GM12801 (cell line): ENCODE data around the gene IL17RC.

Experiments used
- TF ChIP-seq, protein P1 (sequence below): IDR thresholded peaks from one replicate; pipeline ENCODE4 v1.5.1; 2011; ENCODE audit warnings: control low read depth; ENCODE audit not compliant: insufficient read length; ENCODE audit errors: extremely low read depth

The IL17RC gene

GRCh38 chr3:9932843-9933560 is 16.1 kb downstream of the IL17RC start:
- TF ChIP-seq, protein P1, sequence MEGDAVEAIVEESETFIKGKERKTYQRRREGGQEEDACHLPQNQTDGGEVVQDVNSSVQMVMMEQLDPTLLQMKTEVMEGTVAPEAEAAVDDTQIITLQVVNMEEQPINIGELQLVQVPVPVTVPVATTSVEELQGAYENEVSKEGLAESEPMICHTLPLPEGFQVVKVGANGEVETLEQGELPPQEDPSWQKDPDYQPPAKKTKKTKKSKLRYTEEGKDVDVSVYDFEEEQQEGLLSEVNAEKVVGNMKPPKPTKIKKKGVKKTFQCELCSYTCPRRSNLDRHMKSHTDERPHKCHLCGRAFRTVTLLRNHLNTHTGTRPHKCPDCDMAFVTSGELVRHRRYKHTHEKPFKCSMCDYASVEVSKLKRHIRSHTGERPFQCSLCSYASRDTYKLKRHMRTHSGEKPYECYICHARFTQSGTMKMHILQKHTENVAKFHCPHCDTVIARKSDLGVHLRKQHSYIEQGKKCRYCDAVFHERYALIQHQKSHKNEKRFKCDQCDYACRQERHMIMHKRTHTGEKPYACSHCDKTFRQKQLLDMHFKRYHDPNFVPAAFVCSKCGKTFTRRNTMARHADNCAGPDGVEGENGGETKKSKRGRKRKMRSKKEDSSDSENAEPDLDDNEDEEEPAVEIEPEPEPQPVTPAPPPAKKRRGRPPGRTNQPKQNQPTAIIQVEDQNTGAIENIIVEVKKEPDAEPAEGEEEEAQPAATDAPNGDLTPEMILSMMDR = no peak

DNA sequence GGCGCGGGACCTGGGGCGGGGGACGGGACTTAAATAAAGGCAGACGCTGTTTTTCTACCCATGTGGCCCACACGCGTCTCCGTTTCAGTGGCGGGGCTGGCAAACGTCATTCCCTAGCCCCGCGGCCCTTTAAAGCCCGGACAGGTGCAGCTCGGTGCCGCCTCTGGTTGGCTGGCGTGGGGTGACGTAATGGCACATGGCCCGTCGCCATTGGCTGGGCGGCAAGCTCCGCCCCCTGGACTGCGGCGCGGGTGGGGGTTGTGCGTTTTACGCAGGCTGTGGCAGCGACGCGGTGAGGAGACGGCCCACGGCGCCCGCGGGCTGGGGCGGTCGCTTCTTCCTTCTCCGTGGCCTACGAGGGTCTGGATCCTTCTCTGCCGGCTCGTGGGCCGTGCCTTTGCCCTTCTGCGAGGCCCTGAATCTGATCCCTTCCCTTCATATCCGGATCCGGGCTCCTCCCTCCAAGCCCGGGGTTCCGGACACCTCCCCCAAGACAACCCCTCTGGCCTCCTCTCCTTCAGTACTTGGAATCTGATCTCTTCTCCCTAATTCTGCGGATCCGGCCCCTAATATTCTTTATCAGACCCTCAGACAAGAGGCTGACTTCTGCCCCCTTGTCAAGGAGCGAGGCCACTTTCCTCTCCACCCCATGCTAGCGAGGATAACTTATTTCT is 16.8 kb downstream of the IL17RC start, which contains the start of gene CRELD1:
Gene CRELD1, plus strand, starts transcription at position 274 of the 674 bp plus-strand sequence. CDS start 605 bp downstream, outside the sequence.
- TF ChIP-seq, protein P1 = no peak

- TF ChIP-seq, protein P1 = no peak
These were observed 17.3 kb downstream of the IL17RC start for GRCh38 chr3:9934235-9934621.

GRCh38 chr3:9934993-9935392 is 18.1 kb downstream of the IL17RC start:
- TF ChIP-seq, protein P1 = no peak

GRCh38 chr3:9935966-9936510 is 19.1 kb downstream of the IL17RC start:
- TF ChIP-seq, protein P1 = no peak

DNA sequence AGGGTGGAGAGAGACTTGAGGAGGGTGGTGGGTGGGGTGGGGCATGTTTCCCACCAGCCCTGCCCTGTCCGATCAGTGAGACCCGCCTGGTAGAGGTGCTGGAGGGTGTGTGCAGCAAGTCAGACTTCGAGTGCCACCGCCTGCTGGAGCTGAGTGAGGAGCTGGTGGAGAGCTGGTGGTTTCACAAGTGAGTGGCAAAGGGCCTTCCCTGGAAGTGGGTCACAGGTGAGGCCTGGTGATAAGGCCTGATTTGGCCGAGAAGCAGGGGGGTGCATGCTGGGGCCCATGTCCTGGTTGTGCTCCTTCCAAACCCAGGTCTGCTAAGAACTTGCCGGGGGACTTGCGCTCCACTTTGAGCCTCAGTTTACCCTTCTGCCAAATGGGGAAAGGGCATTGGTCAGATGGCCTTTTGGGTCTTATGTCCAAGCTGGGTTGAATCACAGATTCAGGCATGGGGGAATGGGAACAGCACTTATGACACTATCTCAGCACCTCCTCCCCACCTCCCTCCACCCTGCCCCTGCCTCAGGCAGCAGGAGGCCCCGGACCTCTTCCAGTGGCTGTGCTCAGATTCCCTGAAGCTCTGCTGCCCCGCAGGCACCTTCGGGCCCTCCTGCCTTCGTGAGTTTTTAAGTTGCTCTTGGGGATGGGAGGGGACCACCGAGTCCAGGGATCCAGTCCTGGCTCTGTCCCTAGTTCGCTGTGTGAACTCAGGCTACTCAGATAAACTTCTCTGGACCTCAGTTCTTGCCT is 20.8 kb downstream of the IL17RC start:
- TF ChIP-seq, protein P1 = no peak

DNA sequence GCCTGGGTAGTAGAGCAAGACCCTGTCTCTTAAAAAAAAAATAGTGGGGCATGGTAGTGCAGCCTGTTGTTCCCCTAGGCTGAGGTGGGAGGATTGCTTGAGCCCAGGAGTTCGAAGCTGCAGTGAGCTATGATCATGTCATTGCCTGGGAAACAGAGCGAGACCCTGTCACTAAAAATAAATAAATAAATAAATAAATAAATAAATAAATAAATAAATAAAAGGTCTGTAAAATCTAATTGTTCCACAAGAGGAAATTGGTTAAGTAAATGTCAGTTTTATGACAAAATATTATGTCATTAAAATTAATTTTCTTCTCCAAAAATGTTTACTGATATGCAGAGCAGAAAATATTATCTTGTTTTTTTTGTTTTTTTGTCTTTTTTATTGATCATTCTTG is 22.1 kb downstream of the IL17RC start:
- TF ChIP-seq, protein P1 = no peak
